DND-41 (cell line): ENCODE results near the gene BMS1.

Experiments used
- ATAC-seq: fragments of 200-7000 bp; cut with Tn5 transposase; 3 replicates; pipeline ENCODE4 v1.9.1; 2021; ENCODE audit warnings: low read depth; ENCODE audit not compliant: insufficient read depth
- DNase-seq: peaks from one replicate; pipeline ENCODE4 v3.0.0-alpha.2; 2020
- H2AFZ ChIP-seq: 2 replicates; pipeline ENCODE4 v1.6.0; 2012; ENCODE audit warnings: low read depth, low read length
- H3K27ac ChIP-seq: 2 replicates; pipeline ENCODE4 v1.5.1; 2012; ENCODE audit warnings: low read length, inconsistent platforms
- H3K27me3 ChIP-seq: fragments of 200-600 bp; sonication (generic); 2 replicates; pipeline ENCODE4 v1.6.0; 2012; ENCODE audit warnings: low read length, mild to moderate bottlenecking, inconsistent platforms; ENCODE audit not compliant: insufficient read depth, poor library complexity
- H3K36me3 ChIP-seq: 2 replicates; pipeline ENCODE4 v1.5.1; 2012; ENCODE audit warnings: low read length, inconsistent platforms; ENCODE audit not compliant: insufficient read depth
- H3K4me1 ChIP-seq: 2 replicates; pipeline ENCODE4 v1.5.1; 2012; ENCODE audit warnings: mild to moderate bottlenecking, low read length; ENCODE audit not compliant: insufficient read depth
- H3K4me2 ChIP-seq: 2 replicates; pipeline ENCODE4 v1.6.0; 2012; ENCODE audit warnings: mild to moderate bottlenecking, moderate library complexity, low read length, inconsistent platforms; ENCODE audit not compliant: insufficient read depth
- H3K4me3 ChIP-seq, 2 experiments: fragments of 200-600 bp in 1 of 2; shearing (Covaris generic) in 1 of 2; 2 replicates each; pipeline ENCODE4 v1.5.1; 2012 to 2016; ENCODE audit warnings: inconsistent platforms in 2 of 2, low read length in 2 of 2, mild to moderate bottlenecking in 2 of 2, low read depth in 1 of 2, moderate library complexity in 1 of 2
- H3K79me2 ChIP-seq: 2 replicates; pipeline ENCODE4 v1.6.0; 2012; ENCODE audit warnings: low read length, inconsistent platforms; ENCODE audit not compliant: insufficient read depth
- H3K9ac ChIP-seq: 2 replicates; pipeline ENCODE4 v1.6.0; 2012; ENCODE audit warnings: low read depth, mild to moderate bottlenecking, inconsistent platforms, low read length, moderate library complexity
- H3K9me3 ChIP-seq: 2 replicates; pipeline ENCODE4 v1.5.1; 2012; ENCODE audit warnings: low read length, moderate library complexity, mild to moderate bottlenecking, inconsistent platforms; ENCODE audit not compliant: insufficient read depth, severe bottlenecking
- H4K20me1 ChIP-seq: 2 replicates; pipeline ENCODE4 v1.6.0; 2012; ENCODE audit warnings: low read length; ENCODE audit not compliant: insufficient read depth
- CTCF ChIP-seq: IDR thresholded peaks from 2 replicates; pipeline ENCODE4 v1.5.1; 2012; ENCODE audit warnings: borderline replicate concordance, low read length, moderate library complexity, mild to moderate bottlenecking; ENCODE audit not compliant: poor library complexity, severe bottlenecking; ENCODE audit errors: extremely low read depth
- EZH2 ChIP-seq: IDR thresholded peaks from 3 replicates; pipeline ENCODE4 v1.6.1; 2012; ENCODE audit warnings: borderline replicate concordance, low read depth, mild to moderate bottlenecking, moderate library complexity, low read length, inconsistent platforms; ENCODE audit not compliant: severe bottlenecking

BMS1 gene

GRCh38 chr10:42783181-42783549, 570 bp downstream of the BMS1 start:
- H3K27me3 ChIP-seq, result no peaks in the 10 kb centered on the region
- peak overlapping the region; percentile 90 for H3K4me2 ChIP-seq
- H3K27ac ChIP-seq, result peak overlapping the region; percentile 92
- H3K79me2 ChIP-seq, result peaks cover 30% of the 10 kb centered on the region
- TF ChIP-seq CTCF, result no peak
- TF ChIP-seq EZH2, result no peak
- peak overlapping the region; percentile 89 for H2AFZ ChIP-seq
- no peaks in the 10 kb centered on the region for H4K20me1 ChIP-seq
- peaks cover 28% of the 10 kb centered on the region for H3K4me1 ChIP-seq
- peak overlapping the region; percentile 82 to 88 for H3K4me3 ChIP-seq
- peaks cover 34% of the 10 kb centered on the region for H3K36me3 ChIP-seq
- no peaks in the 10 kb centered on the region for H3K9me3 ChIP-seq
- DNase-seq (peak; percentile 8), ATAC-seq (no peak)
- H3K9ac ChIP-seq, result peak overlapping the region; percentile 81

- H3K4me3 ChIP-seq, result no peak overlapping the region
- H3K4me2 ChIP-seq, result no peak overlapping the region
- ATAC-seq (no peak), DNase-seq (no peak)
- H3K27ac ChIP-seq, result no peak overlapping the region
- H4K20me1 ChIP-seq, result no peaks in the 10 kb centered on the region
- H3K36me3 ChIP-seq, result peaks cover 54% of the 10 kb centered on the region
- no peak overlapping the region for H2AFZ ChIP-seq
- TF ChIP-seq EZH2 (no peak), CTCF (no peak)
- peaks cover 28% of the 10 kb centered on the region for H3K4me1 ChIP-seq
- H3K79me2 ChIP-seq, result peaks cover 30% of the 10 kb centered on the region
- no peaks in the 10 kb centered on the region for H3K27me3 ChIP-seq
- H3K9ac ChIP-seq, result no peak overlapping the region
- no peaks in the 10 kb centered on the region for H3K9me3 ChIP-seq
Measured at GRCh38 chr10:42785759-42786158, 3.2 kb downstream of the BMS1 start.

GRCh38 chr10:42790835-42791234, 8.2 kb downstream of the BMS1 start:
- H3K4me3 ChIP-seq, result no peak overlapping the region
- peaks cover 84% of the 10 kb centered on the region for H3K36me3 ChIP-seq
- no peak for TF ChIP-seq EZH2
- TF ChIP-seq CTCF, result no peak
- no peaks in the 10 kb centered on the region for H3K27me3 ChIP-seq
- ATAC-seq, result no peak
- H3K79me2 ChIP-seq, result no peaks in the 10 kb centered on the region; the same call in 1 of the 2 replicates
- H4K20me1 ChIP-seq, result no peaks in the 10 kb centered on the region
- DNase-seq, result no peak
- no peak overlapping the region for H3K4me2 ChIP-seq
- H3K4me1 ChIP-seq, result 0 out of 2 replicates have a peak, but pooled peaks cover 2% of the 10 kb centered on the region
- no peak overlapping the region for H3K9ac ChIP-seq
- H2AFZ ChIP-seq, result no peak overlapping the region
- H3K27ac ChIP-seq, result no peak overlapping the region
- no peaks in the 10 kb centered on the region for H3K9me3 ChIP-seq

- H3K9ac ChIP-seq, result no peak overlapping the region
- no peak overlapping the region for H3K4me3 ChIP-seq
- H3K4me2 ChIP-seq, result no peak overlapping the region
- no peak for ATAC-seq
- peaks cover 93% of the 10 kb centered on the region for H3K36me3 ChIP-seq
- no peaks in the 10 kb centered on the region for H3K27me3 ChIP-seq
- no peaks in the 10 kb centered on the region for H3K9me3 ChIP-seq
- DNase-seq, result no peak
- H3K79me2 ChIP-seq, result no peaks in the 10 kb centered on the region
- H4K20me1 ChIP-seq, result no peaks in the 10 kb centered on the region
- TF ChIP-seq EZH2, result no peak
- no peak for TF ChIP-seq CTCF
- no peak overlapping the region for H2AFZ ChIP-seq
- H3K27ac ChIP-seq, result no peak overlapping the region
- H3K4me1 ChIP-seq, result no peaks in the 10 kb centered on the region
Measured at GRCh38 chr10:42795701-42796100, 13.1 kb downstream of the BMS1 start.
